Measurements from ENCODE around the gene SLX1A. TPM values are rescaled to one million over a fixed set of nuclear protein-coding genes. Genes with fewer than 3 reads are reported as not detected.

The SLX1A gene
- total and polyA plus RNA-seq, 9 donors, result 3.5 to 60.9 (median 26.4) TPM

- TF ChIP-seq EP300 (IDR thresholded peaks at IDR 0.05) (no peak), CTCF (IDR thresholded peaks at IDR 0.05) (no peak), POLR2A (IDR thresholded peaks at IDR 0.05) (no peak)
- Histone ChIP-seq H3K4me3 (no peak overlapping the region), H3K9me3 (no peaks in the 10 kb centered on the region), H3K36me3 (no peaks in the 10 kb centered on the region), H3K4me1 (ENCODE audit: insufficient read depth) (peaks cover 8% of the 10 kb centered on the region), H3K27ac (no peak overlapping the region), H3K27me3 (no peaks in the 10 kb centered on the region)
- DNase-seq, result peak in 2 of 5 donors; percentile 27 to 35
- WGBS, 3 donors, result 78 to 85% (median 81%) methylated on average over 15 of the region's 15 CpGs
- intact Hi-C loops (cut with DNase I), result no loop called here
Measured at GRCh38 chr16:30185683-30186421, 7.8 kb upstream of the SLX1A start.

GRCh38 chr16:30186444-30186781 lies 7.3 kb upstream of the SLX1A start:
- intact Hi-C loops (cut with DNase I), result no loop called here
- peaks cover 8% of the 10 kb centered on the region for H3K4me1 ChIP-seq (ENCODE audit: insufficient read depth)
- H3K9me3 ChIP-seq, result no peaks in the 10 kb centered on the region
- no peak for DNase-seq
- H3K36me3 ChIP-seq, result no peaks in the 10 kb centered on the region
- WGBS, 3 donors, result 82 to 91% (median 91%) methylated on average over 9 of the region's 9 CpGs
- no peak overlapping the region for H3K27ac ChIP-seq
- TF ChIP-seq CTCF (IDR thresholded peaks at IDR 0.05) (no peak), EP300 (IDR thresholded peaks at IDR 0.05) (no peak), POLR2A (IDR thresholded peaks at IDR 0.05) (no peak)
- H3K27me3 ChIP-seq, result no peaks in the 10 kb centered on the region
- no peak overlapping the region for H3K4me3 ChIP-seq

- Histone ChIP-seq H3K27ac (no peak overlapping the region), H3K27me3 (no peaks in the 10 kb centered on the region), H3K4me1 (ENCODE audit: insufficient read depth) (peaks cover 8% of the 10 kb centered on the region), H3K4me3 (no peak overlapping the region), H3K9me3 (no peaks in the 10 kb centered on the region), H3K36me3 (no peaks in the 10 kb centered on the region)
- intact Hi-C loops (cut with DNase I), result no loop called here
- DNase-seq, result peak; percentile 26 to 71 (median 58)
- 63 to 67% (median 66%) methylated on average over 29 to 36 of the region's 36 CpGs for WGBS, 3 donors
- TF ChIP-seq POLR2A (IDR thresholded peaks at IDR 0.05) (no peak), EP300 (IDR thresholded peaks at IDR 0.05) (no peak), CTCF (IDR thresholded peaks at IDR 0.05) (peak in 1 of 3 donors; percentile 18)
Measured at GRCh38 chr16:30186782-30187555, 6.7 kb upstream of the SLX1A start.

GRCh38 chr16:30187556-30187865 lies 6.2 kb upstream of the SLX1A start:
- Histone ChIP-seq H3K4me1 (ENCODE audit: insufficient read depth) (peaks cover 8% of the 10 kb centered on the region), H3K4me3 (no peak overlapping the region), H3K36me3 (no peaks in the 10 kb centered on the region), H3K27ac (no peak overlapping the region), H3K27me3 (no peaks in the 10 kb centered on the region), H3K9me3 (no peaks in the 10 kb centered on the region)
- 81 to 96% (median 86%) methylated on average over 8 to 9 of the region's 9 CpGs for WGBS, 3 donors
- intact Hi-C loops (cut with DNase I), result no loop called here
- TF ChIP-seq EP300 (IDR thresholded peaks at IDR 0.05), result no peak
- TF ChIP-seq CTCF (IDR thresholded peaks at IDR 0.05), result no peak
- TF ChIP-seq POLR2A (IDR thresholded peaks at IDR 0.05), result no peak
- no peak for DNase-seq
